ACC112 (cell line): ENCODE data around the gene CPTP.

Source experiments
- H2AFZ ChIP-seq: fragments of 200-600 bp; sonication (generic); one replicate; pipeline ENCODE4 v1.6.0; 2017; ENCODE audit warnings: antibody characterized with exemption, low read length; ENCODE audit not compliant: unreplicated experiment
- H3K27ac ChIP-seq: fragments of 200-600 bp; sonication (generic); 2 replicates; pipeline ENCODE4 v1.5.1; 2014; ENCODE audit warnings: low read depth, mild to moderate bottlenecking, antibody characterized with exemption, low read length, moderate library complexity
- H3K27me3 ChIP-seq: fragments of 200-600 bp; sonication (generic); 2 replicates; pipeline ENCODE4 v1.6.1; 2014; ENCODE audit warnings: mild to moderate bottlenecking, antibody characterized with exemption, low read length, moderate library complexity, mixed read lengths; ENCODE audit not compliant: insufficient read depth
- H3K36me3 ChIP-seq: fragments of 200-600 bp; sonication (generic); 2 replicates; pipeline ENCODE4 v1.6.1; 2016; ENCODE audit warnings: mild to moderate bottlenecking, antibody characterized with exemption, low read length, moderate library complexity, mixed read lengths; ENCODE audit not compliant: insufficient read depth
- H3K4me1 ChIP-seq: fragments of 200-600 bp; sonication (generic); one replicate; pipeline ENCODE4 v1.6.1; 2016; ENCODE audit warnings: low read length, mixed read lengths; ENCODE audit not compliant: insufficient read depth, unreplicated experiment, control insufficient read depth
- H3K4me3 ChIP-seq: fragments of 200-600 bp; sonication (generic); 2 replicates; pipeline ENCODE4 v1.5.1; 2014; ENCODE audit warnings: mild to moderate bottlenecking, low read depth, low read length
- H3K79me2 ChIP-seq: fragments of 200-600 bp; sonication (generic); one replicate; pipeline ENCODE4 v1.6.0; 2016; ENCODE audit warnings: low read length; ENCODE audit not compliant: control insufficient read depth, unreplicated experiment, insufficient read depth

CPTP gene

GRCh38 chr1:1355416-1355815 lies 30.8 kb downstream of the CPTP start:
- peak overlapping the region; percentile 90 for H3K4me3 ChIP-seq
- no peaks in the 10 kb centered on the region for H3K27me3 ChIP-seq
- H3K79me2 ChIP-seq: peaks cover 31% of the 10 kb centered on the region
- H3K27ac ChIP-seq: no peak overlapping the region
- H3K4me1 ChIP-seq: peaks cover 36% of the 10 kb centered on the region
- H2AFZ ChIP-seq: no peak overlapping the region
- no peaks in the 10 kb centered on the region for H3K36me3 ChIP-seq

GRCh38 chr1:1356166-1356795 lies 31.7 kb downstream of the CPTP start:
- Histone ChIP-seq H3K4me3 (peak overlapping the region; percentile 90), H3K79me2 (peaks cover 31% of the 10 kb centered on the region), H3K36me3 (no peaks in the 10 kb centered on the region)

GRCh38 chr1:1356796-1357401 lies 32.3 kb downstream of the CPTP start:
- no peaks in the 10 kb centered on the region for H3K36me3 ChIP-seq
- H3K4me1 ChIP-seq: peaks cover 48% of the 10 kb centered on the region
- peak overlapping the region; percentile 93 for H3K27ac ChIP-seq
- H2AFZ ChIP-seq: no peak overlapping the region
- H3K79me2 ChIP-seq: peaks cover 31% of the 10 kb centered on the region
- peak overlapping the region; percentile 90 for H3K4me3 ChIP-seq
- no peaks in the 10 kb centered on the region for H3K27me3 ChIP-seq

More at GRCh38 chr1:1356166-1356795, 31.7 kb downstream of the CPTP start:
- no peak overlapping the region for H2AFZ ChIP-seq
- H3K4me1 ChIP-seq: peaks cover 45% of the 10 kb centered on the region
- H3K27me3 ChIP-seq: no peaks in the 10 kb centered on the region
- no peak overlapping the region; the same call in 1 of the 2 replicates for H3K27ac ChIP-seq

DNA sequence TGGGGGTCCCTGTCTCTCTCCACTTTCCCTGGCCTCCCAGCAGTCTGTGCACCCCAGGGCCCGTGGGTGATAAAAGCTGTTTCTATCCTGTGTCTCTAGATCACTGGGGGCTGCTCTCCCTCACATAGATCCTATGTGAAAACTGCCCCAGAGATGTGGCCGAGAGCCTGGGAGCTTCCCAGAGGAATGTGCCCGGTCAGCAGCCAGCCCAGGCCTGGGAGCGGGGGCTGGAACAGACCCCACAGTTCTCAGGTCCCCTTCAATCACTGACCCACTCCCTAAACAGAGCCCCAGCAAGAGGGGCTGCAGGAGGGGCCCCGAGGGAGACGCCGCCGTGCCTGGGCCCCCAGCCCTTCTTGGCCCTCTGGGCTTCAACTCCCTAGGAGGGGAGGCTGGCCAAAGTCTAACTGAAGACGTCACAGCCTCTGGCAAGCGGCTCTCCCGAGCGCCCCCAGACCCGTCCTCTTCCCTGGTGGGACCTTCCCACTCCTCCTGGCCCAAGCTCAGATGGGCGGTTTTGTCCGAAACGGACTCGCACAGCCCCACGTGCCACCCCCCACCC lies 33.4 kb downstream of the CPTP start:
- Histone ChIP-seq H3K79me2 (peaks cover 31% of the 10 kb centered on the region), H2AFZ (no peak overlapping the region), H3K27me3 (no peaks in the 10 kb centered on the region), H3K36me3 (no peaks in the 10 kb centered on the region), H3K4me3 (peak overlapping the region; percentile 90), H3K27ac (peak overlapping the region; percentile 93), H3K4me1 (peaks cover 44% of the 10 kb centered on the region)

GRCh38 chr1:1358433-1359271 lies 34.0 kb downstream of the CPTP start, which contains the start of gene MXRA8:
Gene MXRA8 (minus strand): TSS chr1:1358555. CDS start chr1:1358504, 51 bp downstream.
- H3K36me3 ChIP-seq: no peaks in the 10 kb centered on the region
- peaks cover 29% of the 10 kb centered on the region for H3K79me2 ChIP-seq
- peak within 1 kb of the TSS; percentile 55 for H2AFZ ChIP-seq
- peak within 1 kb of the TSS; percentile 93 for H3K27ac ChIP-seq
- peaks cover 41% of the 10 kb centered on the region for H3K4me1 ChIP-seq
- no peaks in the 10 kb centered on the region for H3K27me3 ChIP-seq
- H3K4me3 ChIP-seq: peak within 1 kb of the TSS; percentile 90

- Histone ChIP-seq H3K27me3 (no peaks in the 10 kb centered on the region), H3K27ac (peak overlapping the region; percentile 93), H3K36me3 (no peaks in the 10 kb centered on the region), H3K4me1 (peaks cover 41% of the 10 kb centered on the region), H3K79me2 (peaks cover 24% of the 10 kb centered on the region), H3K4me3 (peak overlapping the region; percentile 90), H2AFZ (no peak overlapping the region)
Observed at GRCh38 chr1:1359308-1359663, 34.7 kb downstream of the CPTP start.

DNA sequence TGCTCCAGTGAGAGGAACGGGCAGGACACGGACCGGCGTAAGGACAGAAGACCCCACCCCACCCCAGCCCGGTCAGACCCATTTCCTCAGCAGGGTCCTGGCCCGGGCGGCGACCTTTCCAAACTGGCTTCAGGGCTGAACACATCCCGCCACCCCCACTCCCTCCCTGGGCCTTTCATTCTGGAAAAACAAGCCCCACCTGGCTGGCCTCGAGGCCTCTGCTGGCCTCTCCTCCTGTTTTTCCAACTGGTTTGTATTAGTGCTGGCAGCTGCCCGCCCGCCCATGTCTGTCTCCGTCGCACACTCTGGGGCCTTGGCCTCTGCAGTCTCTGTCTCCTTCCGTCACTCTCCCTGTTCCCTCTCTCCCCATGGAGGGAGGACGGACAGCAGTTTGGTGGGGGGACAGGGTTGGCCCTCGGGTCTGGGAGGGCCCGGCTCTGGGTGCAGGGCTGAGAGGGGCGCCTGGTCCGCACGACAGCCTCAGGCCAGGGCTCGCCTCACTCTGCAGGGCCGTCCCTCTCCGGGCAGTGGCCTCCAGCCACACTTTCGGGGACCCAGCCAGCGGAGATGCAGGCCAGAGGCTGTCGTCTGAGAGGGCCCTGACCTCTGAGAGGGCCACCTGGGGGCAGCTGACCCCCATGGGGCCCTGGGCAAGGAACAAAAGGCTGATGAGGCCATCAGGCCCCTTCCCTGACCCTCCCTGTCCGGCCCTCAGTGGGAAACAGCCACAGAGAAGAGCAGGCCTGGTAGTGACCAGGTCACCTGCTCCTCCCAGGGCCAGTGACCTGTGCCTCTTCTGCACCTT lies 35.3 kb downstream of the CPTP start:
- Histone ChIP-seq H3K4me1 (peaks cover 41% of the 10 kb centered on the region), H3K36me3 (no peaks in the 10 kb centered on the region), H3K4me3 (peak overlapping the region; percentile 38), H2AFZ (no peak overlapping the region), H3K27me3 (no peaks in the 10 kb centered on the region), H3K79me2 (peaks cover 19% of the 10 kb centered on the region), H3K27ac (peak overlapping the region; percentile 93)

DNA sequence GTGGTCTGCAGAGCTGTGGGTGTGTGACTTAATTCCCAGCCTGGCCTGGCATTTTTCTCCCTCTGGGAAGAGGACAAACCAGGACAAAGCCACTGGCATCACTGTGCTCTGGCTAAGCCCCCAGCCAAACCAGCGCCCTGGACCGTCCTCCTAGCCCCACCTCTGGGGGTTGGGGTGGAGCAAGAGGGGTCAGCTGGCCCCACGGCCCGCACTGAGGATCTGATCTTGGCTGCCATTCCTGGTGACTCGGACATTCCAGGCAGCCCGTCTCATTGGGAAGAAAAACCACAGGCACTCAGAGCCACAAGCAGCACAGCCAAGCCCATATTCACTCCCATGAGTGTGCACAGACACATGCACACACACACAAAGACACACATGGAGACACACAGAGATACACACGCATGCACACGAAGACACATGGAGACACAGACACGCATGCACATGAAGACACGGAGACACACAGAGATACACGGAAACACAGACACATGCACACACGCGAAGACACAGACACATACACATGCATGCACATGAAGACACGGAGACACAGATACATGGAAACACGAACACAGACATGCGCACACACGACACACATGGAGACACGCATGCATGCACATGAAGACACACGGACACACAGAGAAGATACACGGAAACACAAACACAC lies 36.0 kb downstream of the CPTP start:
- peaks cover 41% of the 10 kb centered on the region for H3K4me1 ChIP-seq
- peak overlapping the region; percentile 55 for H3K4me3 ChIP-seq
- no peaks in the 10 kb centered on the region for H3K27me3 ChIP-seq
- H3K36me3 ChIP-seq: no peaks in the 10 kb centered on the region
- H2AFZ ChIP-seq: no peak overlapping the region
- H3K27ac ChIP-seq: peak overlapping the region; percentile 93
- peaks cover 17% of the 10 kb centered on the region for H3K79me2 ChIP-seq

- Histone ChIP-seq H2AFZ (peak overlapping the region; percentile 29), H3K27ac (peak overlapping the region; percentile 29), H3K4me3 (peak overlapping the region; percentile 55; the same call in 1 of the 2 replicates), H3K4me1 (peaks cover 37% of the 10 kb centered on the region), H3K27me3 (no peaks in the 10 kb centered on the region), H3K36me3 (no peaks in the 10 kb centered on the region), H3K79me2 (peaks cover 11% of the 10 kb centered on the region)
Observed at GRCh38 chr1:1361233-1361981, 36.8 kb downstream of the CPTP start.
